Aorta (tissue), 5 donors: ENCODE measurements around the gene EEF2KMT. TPM values are rescaled to one million over a fixed set of nuclear protein-coding genes. Genes with fewer than 3 reads are reported as not detected.
"Not testable (repeated sequence)": the region's sequence is repeated elsewhere in the genome, so short reads cannot be mapped to it uniquely, and the experiment has no call there.

Experiments used
- ATAC-seq: fragments of 200-7000 bp; cut with Tn5 transposase; one replicate; pipeline ENCODE4 v1.9.1; 2022; ENCODE audit warnings: moderate library complexity; ENCODE audit not compliant: low FRiP score
- DNase-seq, 2 donors: peaks; one replicate each; pipeline ENCODE4 v3.0.0-alpha.2; 2020
- H3K27ac ChIP-seq, 2 donors: one replicate each; pipeline ENCODE4 v1.5.1; 2013; ENCODE audit warnings: low read length in 2 of 2, mild to moderate bottlenecking in 2 of 2, moderate library complexity in 2 of 2, control low read depth in 1 of 2, inconsistent platforms in 1 of 2, low read depth in 1 of 2
- H3K27me3 ChIP-seq, 2 donors: one replicate each; pipeline ENCODE4 v1.6.1; 2013; ENCODE audit warnings: control low read depth in 1 of 2, low read length in 1 of 2, mild to moderate bottlenecking in 1 of 2, moderate library complexity in 1 of 2; ENCODE audit not compliant: insufficient read depth in 2 of 2, control insufficient read depth in 1 of 2
- H3K36me3 ChIP-seq, 2 donors: one replicate each; pipeline ENCODE4 v1.6.1; 2013; ENCODE audit warnings: control low read depth in 1 of 2, low read length in 1 of 2, mild to moderate bottlenecking in 1 of 2; ENCODE audit not compliant: insufficient read depth in 2 of 2, control insufficient read depth in 1 of 2
- H3K4me1 ChIP-seq, 2 donors: one replicate each; pipeline ENCODE4 v1.6.1; 2013; ENCODE audit warnings: low read length in 2 of 2, control low read depth in 1 of 2, mild to moderate bottlenecking in 1 of 2, moderate library complexity in 1 of 2; ENCODE audit not compliant: insufficient read depth in 2 of 2, control insufficient read depth in 1 of 2
- H3K4me3 ChIP-seq, 2 donors: one replicate each; pipeline ENCODE4 v1.5.1; 2013; ENCODE audit warnings: low read length in 2 of 2, control low read depth in 1 of 2, mild to moderate bottlenecking in 1 of 2
- H3K9me3 ChIP-seq: one replicate; pipeline ENCODE4 v1.6.1; 2013; ENCODE audit warnings: mild to moderate bottlenecking, low read length; ENCODE audit not compliant: control insufficient read depth
- WGBS, 2 donors: extraction: QIAGEN DNeasy Blood & Tissue Kit; methylation state at CpG; one replicate each; pipeline ENCODE4 v1.1.7; 2013; 5-methylcytosine and 5-hydroxymethylcytosine counted together
- intact Hi-C, 2 donors: fragments of 100-400 bp; cut with DNase I; formaldehyde crosslinking; loops; one replicate each; pipeline versions ENCODE4 v1.14.2 to v1.15.0; 2022
- polyA plus RNA-seq, 2 donors: library from polyadenylated mRNA; stranded (reverse); fragments of 200-250 nt; gene quantifications; one replicate each; pipeline ENCODE4 v1.2.3, GENCODE V29; 2013
- total RNA-seq, 2 donors: library from RNA; stranded (reverse); fragmentation: NEBNext Ultra II Directional; extraction: Animal tissue kit (Norgen Biotek cat#: 25700); gene quantifications; one replicate each; pipeline ENCODE4 v1.2.1, GENCODE V29; 2021
- donor health status: healthy with polysubstance abuse.
- donor health status: Bipolar disorder and iron deficiency.
- donor health status: DM: no; HTN: no; CAD: no.
- donor health status: DM: no; HTN: no; CAD: no.
- donor health status: DM: yes; HTN: yes; CAD: no.

Gene EEF2KMT
- total and polyA plus RNA-seq, 4 donors, result 4.2 to 7.6 (median 6.3) TPM

GRCh38 chr16:5117300-5118087, 19.9 kb upstream of the EEF2KMT start:
- H3K27ac ChIP-seq, H3K27me3 ChIP-seq, H3K36me3 ChIP-seq, H3K4me1 ChIP-seq, H3K4me3 ChIP-seq, intact Hi-C loops, H3K9me3 ChIP-seq, ATAC-seq: not testable (repeated sequence)
- DNase-seq, result peak; percentile 57 to 76
- WGBS, 2 donors, result 17 to 18% methylated on average over 20 of the region's 20 CpGs

DNA sequence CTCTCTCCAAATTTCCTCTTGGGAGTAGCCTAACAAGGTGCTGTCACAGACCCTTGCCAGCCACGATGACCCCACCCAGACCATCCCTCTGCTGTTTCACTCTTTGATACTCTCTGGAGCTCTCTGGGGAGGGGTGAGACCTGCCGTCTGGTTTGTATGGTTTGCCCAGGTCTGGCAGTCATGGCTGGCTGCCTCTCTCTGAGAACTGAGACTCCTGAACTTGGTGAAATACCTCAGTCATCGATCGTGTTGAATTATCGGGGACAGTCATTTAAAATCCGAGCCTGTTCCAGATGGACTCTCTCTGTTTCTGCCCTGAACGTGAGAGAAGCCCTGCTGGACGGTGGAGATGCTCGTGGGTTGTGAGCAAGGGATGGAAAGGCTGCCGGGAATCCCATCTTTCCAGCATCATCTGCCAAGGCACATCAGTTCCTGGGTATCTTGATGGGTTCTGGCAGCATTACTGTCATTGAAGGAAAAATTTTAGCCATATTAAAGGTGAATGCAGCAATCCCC, 19.2 kb upstream of the EEF2KMT start:
- DNase-seq, H3K27ac ChIP-seq, intact Hi-C loops, H3K27me3 ChIP-seq, H3K4me3 ChIP-seq, H3K9me3 ChIP-seq, ATAC-seq, H3K36me3 ChIP-seq, H3K4me1 ChIP-seq: not testable (repeated sequence)
- WGBS, 2 donors, result 38 to 40% methylated on average over 9 to 10 of the region's 10 CpGs

GRCh38 chr16:5110933-5111332, 13.3 kb upstream of the EEF2KMT start:
- H3K4me1 ChIP-seq, DNase-seq, H3K27ac ChIP-seq, H3K4me3 ChIP-seq, intact Hi-C loops, H3K9me3 ChIP-seq, H3K27me3 ChIP-seq, H3K36me3 ChIP-seq, ATAC-seq: not testable (repeated sequence)
- 89 to 91% methylated on average over 10 of the region's 10 CpGs for WGBS, 2 donors

DNA sequence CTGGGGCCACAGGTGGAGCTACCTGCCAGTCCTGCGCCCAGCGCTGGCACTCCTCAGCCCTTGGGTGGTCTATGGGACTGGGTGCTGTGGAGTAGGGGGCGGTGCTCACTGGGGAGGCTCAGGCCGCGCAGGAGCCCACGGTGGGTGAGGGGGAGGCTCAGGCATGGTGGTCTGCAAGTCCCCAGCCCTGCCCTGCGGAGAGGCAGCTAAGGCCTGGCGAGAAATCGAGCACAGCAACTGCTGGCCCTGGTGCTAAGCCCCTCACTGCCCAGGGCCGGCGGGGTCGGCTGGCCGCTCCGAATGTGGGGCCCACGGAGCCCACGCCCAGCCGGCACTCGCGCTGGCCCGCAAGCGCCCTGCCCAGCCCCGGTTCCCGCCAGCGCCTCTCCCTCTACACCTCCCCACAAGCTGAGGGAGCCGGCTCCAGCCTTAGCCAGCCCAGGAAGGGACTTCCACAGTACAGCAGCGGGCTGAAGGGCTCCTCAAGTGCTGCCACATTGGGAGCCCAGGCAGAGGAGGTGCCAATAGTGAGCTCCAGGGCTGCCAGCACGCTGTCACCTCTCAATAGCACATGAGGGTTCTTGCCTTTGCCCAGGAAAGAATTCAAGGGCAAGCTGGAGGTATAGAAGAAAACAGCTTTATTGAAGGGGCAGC, 11.0 kb upstream of the EEF2KMT start:
- Histone ChIP-seq H3K4me3 (no peak overlapping the region), H3K27me3 (no peaks in the 10 kb centered on the region), H3K4me1 (no peaks in the 10 kb centered on the region), H3K9me3 (no peaks in the 10 kb centered on the region), H3K27ac (no peak overlapping the region), H3K36me3 (no peaks in the 10 kb centered on the region)
- 93% methylated on average over 27 of the region's 27 CpGs for WGBS, 2 donors
- ATAC-seq (no peak), DNase-seq (no peak)
- intact Hi-C loops, result no loop called here

GRCh38 chr16:5105039-5105438, 7.4 kb upstream of the EEF2KMT start:
- H3K9me3 ChIP-seq, intact Hi-C loops, DNase-seq, H3K36me3 ChIP-seq, H3K4me3 ChIP-seq, H3K27me3 ChIP-seq, ATAC-seq, H3K27ac ChIP-seq, H3K4me1 ChIP-seq: not testable (repeated sequence)
- 75 to 77% methylated on average over 4 to 5 of the region's 5 CpGs for WGBS, 2 donors

- H3K27ac ChIP-seq, H3K9me3 ChIP-seq, H3K4me3 ChIP-seq, ATAC-seq, H3K36me3 ChIP-seq, H3K27me3 ChIP-seq, intact Hi-C loops, H3K4me1 ChIP-seq, DNase-seq: not testable (repeated sequence)
- WGBS, 2 donors, result 88 to 94% methylated on average over 12 of the region's 12 CpGs
Observed at GRCh38 chr16:5103296-5104032, 5.9 kb upstream of the EEF2KMT start.

GRCh38 chr16:5099174-5099573, 1.6 kb upstream of the EEF2KMT start:
- H3K9me3 ChIP-seq, ATAC-seq, DNase-seq, H3K36me3 ChIP-seq, H3K27me3 ChIP-seq, H3K27ac ChIP-seq, H3K4me1 ChIP-seq, H3K4me3 ChIP-seq: not testable (repeated sequence)
- intact Hi-C loops, result loop anchor here in 1 of 2 donors (10.0 kb wide), 1 partner anchor 154 kb away; no protein-coding TSS in a partner anchor
- WGBS, 2 donors, result 7 to 9% methylated on average over 4 of the region's 4 CpGs

GRCh38 chr16:5098221-5099159, 895 bp upstream of the EEF2KMT start:
- Histone ChIP-seq H3K4me3 (peak overlapping the region; percentile 14 to 49), H3K27ac (peak overlapping the region in 1 of 2 donors; percentile 31)
- 0 to 1% methylated on average over 37 to 59 of the region's 67 CpGs for whole genome bisulfite sequencing, 2 donors
- H3K36me3 ChIP-seq, H3K9me3 ChIP-seq, H3K27me3 ChIP-seq, H3K4me1 ChIP-seq, ATAC-seq: not testable (repeated sequence)
- intact Hi-C loops, result loop anchor here in 1 of 2 donors (10.0 kb wide), 1 partner anchor 154 kb away; no protein-coding TSS in a partner anchor
- peak; percentile 89 to 93 for DNase-seq
